Neural progenitor cell (in vitro differentiated cells): Measurements from ENCODE around the gene RINL. TPM values are rescaled to one million over a fixed set of nuclear protein-coding genes. Genes with fewer than 3 reads are reported as not detected.

Source experiments
- DNase-seq: peaks from one replicate; pipeline ENCODE4 v3.0.0-alpha.2; 2016; ENCODE audit warnings: low spot score
- H2AFZ ChIP-seq: fragments of 200-600 bp; sonication (generic); replicated peaks from 2 replicates; pipeline ENCODE4 v1.6.1; 2016; ENCODE audit warnings: antibody characterized with exemption
- H3F3A ChIP-seq: fragments of 200-600 bp; sonication (generic); 2 replicates; pipeline ENCODE4 v1.6.1; 2016; ENCODE audit warnings: antibody characterized with exemption, low read depth
- H3K27ac ChIP-seq: fragments of 200-600 bp; sonication (generic); 2 replicates; pipeline ENCODE4 v1.5.1; 2016; ENCODE audit warnings: mild to moderate bottlenecking
- H3K27me3 ChIP-seq: fragments of 200-600 bp; sonication (generic); 2 replicates; pipeline ENCODE4 v1.6.1; 2016; ENCODE audit warnings: mild to moderate bottlenecking, moderate library complexity
- H3K36me3 ChIP-seq: fragments of 200-600 bp; sonication (generic); 2 replicates; pipeline ENCODE4 v1.5.1; 2016
- H3K4me1 ChIP-seq: fragments of 200-600 bp; sonication (generic); 2 replicates; pipeline ENCODE4 v1.6.1; 2016; ENCODE audit warnings: mixed run types
- H3K4me2 ChIP-seq: fragments of 200-600 bp; sonication (generic); 2 replicates; pipeline ENCODE4 v1.6.1; 2016
- H3K4me3 ChIP-seq: fragments of 200-600 bp; sonication (generic); 2 replicates; pipeline ENCODE4 v1.5.1; 2016
- H3K79me2 ChIP-seq: fragments of 200-600 bp; sonication (generic); 2 replicates; pipeline ENCODE4 v1.6.1; 2016; ENCODE audit warnings: low read depth
- H3K9ac ChIP-seq: fragments of 200-600 bp; sonication (generic); 2 replicates; pipeline ENCODE4 v1.6.1; 2016
- H3K9me3 ChIP-seq: fragments of 200-600 bp; sonication (generic); 2 replicates; pipeline ENCODE4 v1.5.1; 2016; ENCODE audit warnings: low read depth
- H4K20me1 ChIP-seq: fragments of 200-600 bp; sonication (generic); 2 replicates; pipeline ENCODE4 v1.6.1; 2016; ENCODE audit warnings: low read depth
- H3K27ac Mint-ChIP-seq: 3 replicates; pipeline ENCODE4 v1.8.0; 2021; ENCODE audit warnings: mixed read lengths
- H3K27me3 Mint-ChIP-seq: 2 replicates; pipeline ENCODE4 v1.8.0; 2022; ENCODE audit warnings: low read depth, mild to moderate bottlenecking, inconsistent platforms, moderate library complexity, mixed read lengths; ENCODE audit not compliant: insufficient read depth
- H3K36me3 Mint-ChIP-seq: 3 replicates; pipeline ENCODE4 v1.8.0; 2021; ENCODE audit warnings: mixed read lengths
- H3K4me1 Mint-ChIP-seq: 3 replicates; pipeline ENCODE4 v1.8.0; 2021; ENCODE audit warnings: mixed read lengths
- H3K4me3 Mint-ChIP-seq: 3 replicates; pipeline ENCODE4 v1.8.0; 2021; ENCODE audit warnings: mild to moderate bottlenecking, moderate library complexity, mixed read lengths
- H3K9me3 Mint-ChIP-seq: 3 replicates; pipeline ENCODE4 v1.8.0; 2020; ENCODE audit warnings: mixed read lengths
- EZH2 ChIP-seq: fragments of 200-600 bp; sonication (generic); IDR thresholded peaks from 2 replicates; pipeline ENCODE4 v1.6.1; 2017; ENCODE audit warnings: antibody characterized with exemption, mild to moderate bottlenecking, moderate library complexity
- EZH2phosphoT487 ChIP-seq: fragments of 200-600 bp; sonication (generic); IDR thresholded peaks from 2 replicates; pipeline ENCODE4 v1.6.1; 2017; ENCODE audit warnings: antibody characterized with exemption
- total RNA-seq: library from RNA; depleted of rRNA; stranded (reverse); fragments of >200 nt; gene quantifications from 2 replicates; pipeline ENCODE4 v1.2.3, GENCODE V29; 2015; ENCODE audit warnings: low replicate concordance
- TF ChIP-seq, protein P1 (sequence below): fragments of 200-600 bp; sonication (generic); IDR thresholded peaks from 2 replicates; pipeline ENCODE4 v1.5.1; 2017; ENCODE audit warnings: antibody characterized with exemption, mild to moderate bottlenecking

The RINL gene
- total RNA-seq, 1 donor from 2014 or later = 5.4 TPM

DNA sequence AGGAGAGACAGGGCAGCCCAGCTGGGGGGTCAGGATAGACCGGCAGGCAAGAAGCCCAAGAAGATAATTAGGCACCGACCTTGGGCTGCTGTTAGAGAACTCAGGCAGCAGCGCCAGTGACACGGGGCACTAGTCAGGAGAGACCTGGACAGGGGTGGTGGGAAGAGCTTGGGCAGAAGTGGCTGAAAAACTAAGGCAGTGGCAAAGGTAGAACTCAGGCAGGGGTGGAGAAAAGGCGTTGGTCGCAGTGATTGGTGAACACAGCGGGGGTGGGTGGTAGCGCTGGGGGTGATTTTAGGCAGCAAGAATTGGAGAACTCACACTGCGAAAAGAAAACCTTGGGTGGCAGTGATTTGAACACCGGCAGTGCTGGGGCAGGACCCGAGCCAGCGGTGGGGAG is 29.6 kb upstream of the RINL start:
- DNase-seq = no peak
- Mint-ChIP-seq H3K4me3 (no peak overlapping the region), H3K9me3 (no peaks in the 10 kb centered on the region), H3K27me3 (peaks cover 7% of the 10 kb centered on the region), H3K27ac (no peak overlapping the region), H3K36me3 (peaks cover 9% of the 10 kb centered on the region), H3K4me1 (no peaks in the 10 kb centered on the region)
- Histone ChIP-seq H3K4me3 (no peak overlapping the region), H3K27ac (no peak overlapping the region), H3K36me3 (no peaks in the 10 kb centered on the region), H3K4me1 (no peaks in the 10 kb centered on the region), H3K79me2 (no peaks in the 10 kb centered on the region), H3F3A (no peaks in the 10 kb centered on the region), H3K27me3 (no peaks in the 10 kb centered on the region), H3K4me2 (no peak overlapping the region), H4K20me1 (no peaks in the 10 kb centered on the region), H3K9ac (no peak overlapping the region), H2AFZ (no peak overlapping the region), H3K9me3 (no peaks in the 10 kb centered on the region)
- TF ChIP-seq EZH2 (no peak), EZH2phosphoT487 (no peak)
- TF ChIP-seq, protein P1, sequence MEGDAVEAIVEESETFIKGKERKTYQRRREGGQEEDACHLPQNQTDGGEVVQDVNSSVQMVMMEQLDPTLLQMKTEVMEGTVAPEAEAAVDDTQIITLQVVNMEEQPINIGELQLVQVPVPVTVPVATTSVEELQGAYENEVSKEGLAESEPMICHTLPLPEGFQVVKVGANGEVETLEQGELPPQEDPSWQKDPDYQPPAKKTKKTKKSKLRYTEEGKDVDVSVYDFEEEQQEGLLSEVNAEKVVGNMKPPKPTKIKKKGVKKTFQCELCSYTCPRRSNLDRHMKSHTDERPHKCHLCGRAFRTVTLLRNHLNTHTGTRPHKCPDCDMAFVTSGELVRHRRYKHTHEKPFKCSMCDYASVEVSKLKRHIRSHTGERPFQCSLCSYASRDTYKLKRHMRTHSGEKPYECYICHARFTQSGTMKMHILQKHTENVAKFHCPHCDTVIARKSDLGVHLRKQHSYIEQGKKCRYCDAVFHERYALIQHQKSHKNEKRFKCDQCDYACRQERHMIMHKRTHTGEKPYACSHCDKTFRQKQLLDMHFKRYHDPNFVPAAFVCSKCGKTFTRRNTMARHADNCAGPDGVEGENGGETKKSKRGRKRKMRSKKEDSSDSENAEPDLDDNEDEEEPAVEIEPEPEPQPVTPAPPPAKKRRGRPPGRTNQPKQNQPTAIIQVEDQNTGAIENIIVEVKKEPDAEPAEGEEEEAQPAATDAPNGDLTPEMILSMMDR = no peak

DNA sequence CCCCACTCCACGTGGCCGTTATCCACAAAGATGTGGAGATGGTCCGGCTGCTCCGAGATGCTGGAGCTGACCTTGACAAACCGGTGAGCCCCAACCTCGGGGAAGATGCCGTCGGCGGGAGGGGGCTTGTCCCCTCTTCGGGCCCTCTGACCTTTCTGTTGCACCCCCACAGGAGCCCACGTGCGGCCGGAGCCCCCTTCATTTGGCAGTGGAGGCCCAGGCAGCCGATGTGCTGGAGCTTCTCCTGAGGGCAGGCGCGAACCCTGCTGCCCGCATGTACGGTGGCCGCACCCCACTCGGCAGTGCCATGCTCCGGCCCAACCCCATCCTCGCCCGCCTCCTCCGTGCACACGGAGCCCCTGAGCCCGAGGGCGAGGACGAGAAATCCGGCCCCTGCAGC is 29.2 kb upstream of the RINL start:
- Histone ChIP-seq H3K9me3 (no peaks in the 10 kb centered on the region), H3K4me3 (no peak overlapping the region), H3K9ac (no peak overlapping the region), H3K27ac (no peak overlapping the region), H2AFZ (no peak overlapping the region), H3K4me1 (no peaks in the 10 kb centered on the region), H3K79me2 (no peaks in the 10 kb centered on the region), H3K36me3 (no peaks in the 10 kb centered on the region), H4K20me1 (no peaks in the 10 kb centered on the region), H3F3A (no peaks in the 10 kb centered on the region), H3K4me2 (no peak overlapping the region), H3K27me3 (no peaks in the 10 kb centered on the region)
- DNase-seq = no peak
- Mint-ChIP-seq H3K27ac (no peak overlapping the region), H3K36me3 (peaks cover 9% of the 10 kb centered on the region), H3K4me1 (no peaks in the 10 kb centered on the region), H3K27me3 (peaks cover 3% of the 10 kb centered on the region), H3K9me3 (no peaks in the 10 kb centered on the region), H3K4me3 (no peak overlapping the region)
- TF ChIP-seq EZH2phosphoT487 = no peak

DNA sequence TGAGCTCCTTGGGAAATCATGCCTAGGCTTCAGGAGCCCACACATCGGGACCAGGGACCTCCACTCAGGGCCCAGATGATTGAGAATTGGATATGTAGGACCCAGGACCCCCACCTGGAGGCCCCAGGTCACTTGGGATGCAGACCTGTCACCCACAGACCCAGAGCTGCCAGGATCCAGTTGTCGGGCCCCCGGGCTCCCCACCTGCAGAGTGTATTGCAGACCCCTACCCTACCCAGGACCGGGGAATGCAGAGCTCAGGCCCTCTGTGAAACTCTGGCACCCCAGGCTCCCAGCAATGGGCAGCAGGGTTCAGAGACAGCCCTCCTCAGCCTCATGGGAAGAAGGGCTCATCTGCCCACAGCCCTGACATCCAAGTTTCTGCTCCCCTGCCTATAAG is 27.5 kb upstream of the RINL start:
- no peak overlapping the region for H3K27ac Mint-ChIP-seq
- Histone ChIP-seq H3K4me1 (peaks cover 5% of the 10 kb centered on the region), H3K36me3 (no peaks in the 10 kb centered on the region), H3F3A (no peaks in the 10 kb centered on the region), H3K9ac (no peak overlapping the region), H3K9me3 (no peaks in the 10 kb centered on the region), H4K20me1 (no peaks in the 10 kb centered on the region), H3K79me2 (peaks cover 12% of the 10 kb centered on the region), H2AFZ (no peak overlapping the region), H3K4me3 (no peak overlapping the region), H3K27me3 (no peaks in the 10 kb centered on the region), H3K27ac (no peak overlapping the region), H3K4me2 (no peak overlapping the region)
- peaks cover 3% of the 10 kb centered on the region for H3K27me3 Mint-ChIP-seq
- DNase-seq = no peak
- no peak overlapping the region for H3K4me3 Mint-ChIP-seq
- TF ChIP-seq EZH2 (no peak), EZH2phosphoT487 (no peak)
- TF ChIP-seq, protein P1 = no peak
- peaks cover 3% of the 10 kb centered on the region for H3K4me1 Mint-ChIP-seq
- H3K36me3 Mint-ChIP-seq = peaks cover 9% of the 10 kb centered on the region
- H3K9me3 Mint-ChIP-seq = no peaks in the 10 kb centered on the region

DNA sequence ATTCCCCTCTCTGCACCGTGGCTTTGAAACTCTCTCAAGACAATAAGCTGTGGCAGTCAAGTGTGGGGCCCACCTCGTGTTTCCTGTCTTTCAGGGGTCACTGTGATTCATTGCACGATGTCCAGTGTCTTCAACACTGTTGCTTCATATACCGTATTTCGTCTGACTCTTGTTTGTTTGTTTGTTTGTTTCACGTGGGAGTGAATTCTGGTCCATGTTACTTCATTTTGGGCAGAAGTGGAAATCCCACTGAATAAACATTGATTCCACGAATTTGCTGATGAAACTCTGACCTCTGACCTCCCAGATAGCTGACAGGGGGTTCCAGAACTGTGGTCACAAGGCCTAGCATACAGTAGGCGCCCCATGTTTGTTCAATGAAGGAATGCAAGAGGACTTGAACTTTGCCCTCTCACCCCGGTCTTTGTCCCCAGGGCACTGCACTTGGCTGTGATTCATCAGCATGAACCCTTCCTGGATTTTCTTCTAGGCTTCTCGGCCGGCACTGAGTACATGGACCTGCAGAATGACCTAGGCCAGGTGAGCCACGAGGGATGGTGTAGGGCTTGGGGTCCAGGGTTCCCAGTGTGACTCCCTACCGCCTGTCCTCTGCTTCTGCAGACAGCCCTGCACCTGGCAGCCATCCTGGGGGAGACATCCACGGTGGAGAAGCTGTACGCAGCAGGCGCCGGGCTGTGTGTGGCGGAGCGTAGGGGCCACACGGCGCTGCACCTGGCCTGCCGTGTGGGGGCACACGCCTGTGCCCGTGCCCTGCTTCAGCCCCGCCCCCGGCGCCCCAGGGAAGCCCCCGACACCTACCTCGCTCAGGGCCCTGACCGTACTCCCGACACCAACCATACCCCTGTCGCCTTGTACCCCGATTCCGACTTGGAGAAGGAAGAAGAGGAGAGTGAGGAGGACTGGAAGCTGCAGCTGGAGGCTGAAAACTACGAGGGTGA is 26.8 kb upstream of the RINL start:
- Histone ChIP-seq H3K4me2 (no peak overlapping the region), H3K27me3 (no peaks in the 10 kb centered on the region), H2AFZ (no peak overlapping the region), H3K4me1 (peaks cover 7% of the 10 kb centered on the region), H3K36me3 (no peaks in the 10 kb centered on the region), H3K4me3 (no peak overlapping the region), H3F3A (peaks cover 4% of the 10 kb centered on the region), H3K9me3 (no peaks in the 10 kb centered on the region), H3K9ac (no peak overlapping the region), H3K27ac (no peak overlapping the region), H4K20me1 (no peaks in the 10 kb centered on the region), H3K79me2 (peaks cover 16% of the 10 kb centered on the region)
- Mint-ChIP-seq H3K27me3 (peaks cover 3% of the 10 kb centered on the region), H3K36me3 (peaks cover 9% of the 10 kb centered on the region), H3K9me3 (no peaks in the 10 kb centered on the region), H3K27ac (no peak overlapping the region), H3K4me3 (no peak overlapping the region), H3K4me1 (peaks cover 3% of the 10 kb centered on the region)
- no peak for DNase-seq
- no peak for TF ChIP-seq EZH2
- TF ChIP-seq, protein P1 = no peak
